ENCODE measurements around the gene HOXC9. TPM values are rescaled to one million over a fixed set of nuclear protein-coding genes. Genes with fewer than 3 reads are reported as not detected.

The HOXC9 gene
- total RNA-seq, 1 donor from 2014 or later = not detected

DNA sequence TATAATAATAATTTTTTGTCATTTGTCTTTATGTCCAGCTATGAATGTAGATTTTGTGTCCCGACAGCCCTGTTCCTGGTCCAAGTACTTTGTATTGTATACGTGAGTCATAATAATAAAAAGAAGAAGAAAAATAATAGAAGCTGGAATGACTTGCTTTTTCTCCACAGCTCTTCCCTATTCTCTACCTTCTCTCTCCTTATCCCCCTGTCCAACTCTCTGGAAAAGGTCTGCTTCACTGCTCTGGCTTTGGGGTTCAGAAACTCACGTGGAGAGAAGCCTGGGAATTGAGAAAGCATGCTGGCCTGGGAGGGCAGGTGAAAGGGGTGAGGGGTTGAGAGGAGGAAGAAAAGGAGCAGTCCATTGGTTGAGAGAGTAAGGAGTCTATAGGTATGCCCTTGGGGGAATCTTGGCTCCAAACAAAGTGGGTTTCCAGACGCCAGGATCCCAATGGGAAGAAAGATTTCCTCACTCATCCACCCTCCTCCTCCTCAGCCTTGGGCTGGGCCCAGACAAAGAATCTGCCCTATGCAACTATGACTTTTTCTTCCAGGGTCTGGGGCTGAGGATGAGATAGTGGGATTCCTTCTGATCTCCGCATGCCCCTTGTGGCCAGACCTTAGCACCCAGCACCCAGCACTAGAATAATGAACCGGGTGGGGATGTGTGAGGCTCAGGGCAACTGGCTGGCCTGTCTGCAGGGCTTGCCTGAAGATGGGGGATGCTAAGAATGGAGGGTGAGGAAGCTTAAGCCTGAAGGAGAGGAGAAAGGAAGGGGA, 12.9 kb downstream of the HOXC9 start:
- no peak for DNase-seq (ENCODE audit: low read depth, low spot score)

GRCh38 chr12:54014377-54015017, 14.5 kb downstream of the HOXC9 start:
- no peak for DNase-seq (ENCODE audit: low read depth, low spot score)

DNA sequence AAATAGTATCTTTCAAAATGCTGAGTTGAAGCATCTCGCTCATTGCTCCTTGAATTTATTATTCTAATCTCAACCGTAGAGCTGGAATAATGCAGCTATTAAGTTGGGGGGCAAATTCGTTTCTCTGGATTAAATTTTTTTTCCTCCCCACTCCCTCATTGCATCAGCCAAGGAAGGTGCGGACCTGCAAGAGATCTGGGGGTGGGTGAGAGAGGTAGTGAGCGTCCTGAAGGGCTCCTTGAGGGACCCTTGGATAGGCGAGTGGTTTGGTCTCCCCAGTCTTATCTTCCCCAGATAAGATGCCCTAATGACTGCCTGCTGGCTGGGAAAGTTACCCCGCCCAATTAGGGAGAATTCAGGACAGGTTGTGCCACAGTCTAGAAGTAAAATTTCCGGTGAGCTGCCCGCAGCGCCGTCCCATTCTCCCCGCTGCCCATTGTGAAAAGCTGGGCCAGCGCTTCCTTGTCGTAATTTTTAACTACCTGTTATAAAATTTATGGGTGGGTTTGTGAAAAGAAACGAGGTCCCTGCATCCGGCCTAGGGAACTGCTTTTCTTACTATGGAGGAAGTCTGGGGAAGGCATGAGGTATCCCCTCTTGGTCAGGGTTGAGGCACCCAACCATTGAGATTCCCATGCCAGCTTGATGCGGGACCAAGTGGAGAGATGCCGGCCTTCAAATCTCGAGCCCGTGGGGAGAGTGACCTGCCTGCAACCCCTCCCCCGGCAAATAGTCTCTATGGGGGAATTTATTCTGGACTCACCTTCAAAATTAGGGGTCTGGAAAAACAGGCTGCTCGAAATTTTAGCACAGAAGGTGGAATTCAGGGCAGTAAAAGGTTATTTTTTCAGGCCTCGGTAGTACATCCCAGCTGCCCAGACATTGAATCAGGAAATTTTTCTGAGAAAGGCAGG, 15.3 kb downstream of the HOXC9 start:
- no peak for DNase-seq (ENCODE audit: low read depth, low spot score)

GRCh38 chr12:54016051-54016450, 16.1 kb downstream of the HOXC9 start:
- DNase-seq (ENCODE audit: low read depth, low spot score) = no peak

DNA sequence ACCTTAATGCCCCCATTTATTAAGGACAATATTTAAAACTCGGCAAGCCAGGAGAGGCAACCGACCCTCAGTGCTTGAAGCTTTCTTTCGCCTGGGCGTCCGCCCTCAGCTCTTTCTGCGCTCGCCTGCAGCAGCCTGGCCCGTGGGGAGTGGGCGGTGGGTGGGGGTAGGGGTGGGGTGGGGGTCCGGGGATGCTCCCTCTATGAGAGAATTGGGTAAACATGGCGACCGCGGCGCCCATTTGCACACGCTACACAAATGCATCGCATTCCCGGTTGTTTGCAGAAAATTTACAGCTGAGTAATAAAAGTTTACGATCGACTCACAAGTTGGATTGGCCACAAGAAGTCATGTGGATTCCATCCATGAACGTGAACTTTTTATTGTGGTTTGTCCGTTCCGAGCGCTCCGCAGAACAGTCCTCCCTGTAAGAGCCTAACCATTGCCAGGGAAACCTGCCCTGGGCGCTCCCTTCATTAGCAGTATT, 16.6 kb downstream of the HOXC9 start:
- DNase-seq (ENCODE audit: low read depth, low spot score) = no peak

DNA sequence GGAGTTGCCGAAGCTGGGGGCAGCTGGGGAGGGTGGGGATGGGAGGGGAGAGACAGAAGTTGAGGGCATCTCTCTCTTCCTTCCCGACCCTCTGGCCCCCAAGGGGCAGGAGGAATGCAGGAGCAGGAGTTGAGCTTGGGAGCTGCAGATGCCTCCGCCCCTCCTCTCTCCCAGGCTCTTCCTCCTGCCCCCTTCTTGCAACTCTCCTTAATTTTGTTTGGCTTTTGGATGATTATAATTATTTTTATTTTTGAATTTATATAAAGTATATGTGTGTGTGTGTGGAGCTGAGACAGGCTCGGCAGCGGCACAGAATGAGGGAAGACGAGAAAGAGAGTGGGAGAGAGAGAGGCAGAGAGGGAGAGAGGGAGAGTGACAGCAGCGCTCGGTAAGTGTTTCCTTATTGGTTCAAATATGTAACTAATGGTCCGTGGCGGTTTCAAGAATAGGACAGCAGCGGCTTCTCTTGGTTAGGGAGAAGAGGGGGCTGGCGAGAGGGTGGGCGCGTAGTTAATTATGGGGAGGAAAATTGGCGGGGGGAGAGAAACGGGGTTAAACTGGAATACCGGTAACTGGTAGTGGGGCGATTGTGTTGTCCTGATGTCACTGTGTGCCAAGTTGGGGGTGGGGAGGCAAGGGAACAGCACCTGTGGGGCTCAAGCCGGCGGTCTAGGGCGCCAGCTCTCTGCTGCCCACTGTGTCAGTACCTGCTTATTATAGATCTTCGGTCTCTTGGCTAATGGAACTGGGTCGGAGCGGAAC, 17.2 kb downstream of the HOXC9 start:
- no peak for DNase-seq (ENCODE audit: low read depth, low spot score)

DNA sequence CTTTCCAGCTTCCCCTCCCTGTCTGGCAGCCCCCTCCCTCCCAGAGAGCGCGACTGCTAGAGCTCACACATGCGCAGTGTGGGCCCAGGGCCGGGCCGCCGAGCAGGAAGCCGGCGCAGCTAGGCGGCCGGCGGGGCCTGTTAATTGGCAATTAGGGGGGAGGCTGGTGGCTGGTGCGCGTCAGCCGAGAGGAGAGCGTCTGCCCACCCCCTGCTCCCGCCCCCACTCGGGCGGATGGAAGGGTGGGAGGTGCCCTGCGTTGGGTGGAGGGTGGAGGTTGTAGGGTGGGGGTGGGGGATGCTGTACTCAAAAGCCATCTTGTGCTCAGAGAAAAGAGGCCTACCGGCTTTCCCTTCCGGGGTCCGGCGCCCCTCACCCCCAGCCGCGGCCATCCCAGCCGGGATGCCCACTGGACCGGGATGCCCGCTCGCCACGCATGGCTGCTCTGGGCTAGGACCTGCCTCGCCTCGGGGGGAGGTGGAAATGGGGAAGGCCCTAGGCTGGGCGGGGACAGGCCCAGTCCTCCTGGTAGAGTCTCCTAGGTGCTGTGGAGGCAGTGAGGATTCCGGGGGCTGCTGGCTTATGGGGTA, 18.0 kb downstream of the HOXC9 start:
- DNase-seq (ENCODE audit: low read depth, low spot score) = no peak

- DNase-seq (ENCODE audit: low read depth, low spot score) = no peak
These were observed 18.6 kb downstream of the HOXC9 start for GRCh38 chr12:54018468-54018984.

- DNase-seq (ENCODE audit: low read depth, low spot score) = no peak
These were observed 19.3 kb downstream of the HOXC9 start for GRCh38 chr12:54019091-54019811.

DNA sequence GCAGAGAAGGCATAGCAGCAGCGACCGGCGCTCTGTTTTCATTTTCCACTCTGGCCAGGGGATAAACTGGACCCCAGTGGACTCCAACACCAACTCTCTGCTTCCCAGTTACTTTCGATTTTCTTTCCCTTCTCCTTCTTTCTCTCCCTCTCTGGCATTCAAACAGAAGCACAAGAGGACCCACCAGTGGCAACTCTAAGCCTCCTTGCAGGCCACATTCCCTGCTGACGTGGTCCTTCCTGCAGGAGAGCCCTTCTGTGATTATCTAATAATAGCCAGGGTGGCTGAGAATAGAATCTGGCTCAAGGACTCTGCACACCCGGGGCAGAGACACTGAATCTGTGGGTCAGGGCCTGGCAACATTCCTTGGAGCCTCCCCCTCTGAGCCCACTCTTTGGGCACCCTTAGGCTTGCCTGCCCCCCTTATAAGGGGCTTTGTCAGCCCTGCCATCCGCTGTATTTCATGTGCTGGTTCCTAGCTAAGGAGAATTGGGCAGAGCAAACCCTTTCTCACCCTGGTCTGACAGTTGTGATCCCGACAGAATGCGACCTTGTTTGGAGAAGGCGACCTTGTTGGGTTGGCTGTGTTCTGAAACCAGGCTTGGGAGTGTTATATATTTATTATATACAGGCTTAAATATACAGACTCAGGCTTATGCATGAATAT, 20.1 kb downstream of the HOXC9 start:
- DNase-seq (ENCODE audit: low read depth, low spot score) = no peak

DNA sequence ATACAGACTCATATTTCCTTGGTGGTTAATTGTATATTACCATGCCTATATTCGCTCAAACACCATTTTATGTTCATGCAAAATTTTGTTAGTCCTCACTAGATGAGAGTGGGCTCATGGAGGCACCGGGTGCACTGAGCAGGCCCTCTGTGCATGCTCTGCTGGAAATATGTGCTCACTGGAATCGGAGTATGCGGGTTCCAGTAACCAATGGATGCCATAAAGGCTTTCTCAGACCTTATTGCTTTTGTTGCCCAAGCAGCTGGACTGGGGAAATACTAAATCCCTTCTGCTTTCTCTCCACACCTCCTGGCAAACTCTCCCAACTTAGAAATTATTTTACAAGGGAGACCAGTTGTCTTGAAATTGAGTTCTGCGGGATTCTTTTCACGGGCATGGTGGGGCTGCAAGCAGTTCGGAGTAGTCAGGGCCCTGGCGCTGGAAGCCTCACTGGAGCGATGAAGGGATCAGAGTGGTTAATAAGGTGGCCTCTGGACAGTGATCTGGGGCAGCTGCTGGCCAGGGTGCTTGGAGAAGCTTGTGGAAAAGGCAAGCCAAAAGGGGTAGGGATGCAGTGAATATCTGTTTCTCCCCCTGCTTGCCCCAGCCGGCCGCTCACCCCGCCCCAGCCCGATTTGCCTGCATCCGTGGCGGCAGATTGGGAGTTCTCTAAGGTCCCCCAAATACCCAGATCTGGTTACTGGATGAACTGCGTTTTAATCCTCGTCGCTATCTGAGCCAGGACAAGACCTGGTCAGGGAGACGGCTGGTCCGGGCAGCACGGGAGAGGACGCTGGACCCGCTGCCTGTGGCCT, 20.8 kb downstream of the HOXC9 start:
- DNase-seq (ENCODE audit: low read depth, low spot score) = no peak

- DNase-seq (ENCODE audit: low read depth, low spot score) = no peak
These were observed 21.6 kb downstream of the HOXC9 start for GRCh38 chr12:54021432-54022013.

- no peak for DNase-seq (ENCODE audit: low read depth, low spot score)
These were observed 23.3 kb downstream of the HOXC9 start for GRCh38 chr12:54022960-54023884.

DNA sequence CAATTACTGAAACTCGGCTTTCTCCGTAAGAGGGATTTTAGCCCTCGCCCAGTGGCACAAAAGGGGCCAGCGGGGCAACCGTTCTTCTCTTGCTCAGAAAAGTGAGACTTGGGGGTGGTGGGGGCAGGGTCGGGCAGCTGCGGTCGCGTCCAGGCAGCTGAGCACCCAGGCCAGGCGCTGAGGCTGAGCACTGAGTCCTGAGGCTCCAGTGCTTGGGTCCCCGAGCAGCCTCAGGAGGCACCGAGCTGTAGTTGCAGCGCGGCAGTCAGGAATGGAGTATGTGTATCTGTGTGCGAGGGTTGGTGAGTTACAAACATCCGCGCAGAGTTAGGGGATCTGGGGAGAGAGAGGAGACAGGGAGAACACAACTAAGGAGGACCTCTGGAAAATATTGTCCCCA, 24.2 kb downstream of the HOXC9 start:
- no peak for DNase-seq (ENCODE audit: low read depth, low spot score)

DNA sequence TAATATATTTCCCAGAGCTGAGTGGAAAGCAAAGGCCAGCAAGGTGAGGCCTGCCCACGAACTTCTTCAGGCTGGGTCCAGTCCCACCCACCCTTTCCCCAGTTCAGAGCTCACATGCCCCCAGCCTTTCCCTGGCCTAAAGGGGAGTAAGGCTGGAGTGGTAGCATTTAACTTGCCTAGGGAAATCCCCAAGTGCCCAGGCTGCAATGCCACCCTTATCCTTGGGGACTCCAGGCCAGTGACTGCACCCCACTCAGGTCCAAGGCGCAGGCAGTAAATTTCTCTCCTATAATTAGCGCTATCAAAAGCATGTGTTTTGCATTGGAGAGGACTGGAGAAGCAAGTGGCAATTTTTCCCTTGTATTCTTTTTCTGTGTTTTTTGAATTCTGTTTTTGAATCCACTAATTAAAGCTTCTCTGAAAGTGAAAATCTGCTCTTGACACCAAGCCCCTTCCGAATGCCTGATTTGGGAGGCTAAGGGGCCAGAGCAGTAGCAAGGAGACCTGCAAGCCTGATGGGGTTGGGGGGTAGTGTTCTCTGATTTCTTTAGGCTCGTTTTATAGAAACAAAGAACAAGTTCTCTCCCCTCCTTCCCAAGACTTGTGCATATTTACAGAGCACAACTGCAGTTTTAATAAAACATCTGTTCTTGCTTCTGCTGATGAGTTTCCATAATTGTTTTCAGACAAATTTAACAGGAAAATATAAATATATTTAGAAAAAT, 24.8 kb downstream of the HOXC9 start:
- DNase-seq (ENCODE audit: low read depth, low spot score) = no peak

Data from pulmonary artery endothelial cell (primary cell).